ENCODE results near the gene TXN. TPM values are rescaled to one million over a fixed set of nuclear protein-coding genes. Genes with fewer than 3 reads are reported as not detected.

Gene TXN
- total RNA-seq = 174 and 309 TPM in 2 replicates

DNA sequence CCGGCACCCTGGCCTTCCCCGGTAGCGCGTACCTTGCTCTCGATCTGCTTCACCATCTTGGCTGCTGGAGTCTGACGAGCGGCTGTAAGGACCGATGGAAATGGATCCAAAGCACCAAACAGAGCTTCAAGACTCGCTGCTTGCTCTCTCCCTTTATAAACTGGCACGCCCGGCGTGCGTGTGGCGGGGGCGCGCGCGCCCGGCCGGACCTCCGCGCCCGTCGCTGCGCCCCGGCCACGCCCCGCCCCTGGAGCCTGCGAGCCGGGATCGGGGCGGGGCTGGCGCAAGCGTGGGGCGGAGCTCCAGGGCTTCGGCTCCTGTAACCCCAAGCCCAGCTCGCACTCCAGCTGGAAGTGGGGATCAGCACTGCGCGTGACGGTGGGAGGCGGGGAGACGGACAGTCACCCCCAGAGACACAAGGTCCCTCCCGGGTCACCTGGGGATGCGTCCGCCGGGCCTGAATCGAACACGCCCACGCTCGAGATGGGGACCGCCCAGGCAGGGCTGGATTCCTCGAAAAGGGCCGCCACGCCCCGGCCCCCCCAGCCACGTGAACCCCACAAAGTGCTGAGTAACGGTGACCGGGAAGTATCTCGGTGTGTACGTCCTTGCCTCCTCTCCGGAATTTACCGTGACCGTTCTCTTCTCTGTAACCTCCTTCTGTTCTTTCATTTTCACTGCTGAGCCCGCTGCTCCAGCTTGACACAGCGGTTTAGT is at the start of gene TXN:
TSS of gene TXN (minus strand) at position 128 of the 717 bp plus-strand sequence. CDS start at position 56, 72 bp downstream.

DNA sequence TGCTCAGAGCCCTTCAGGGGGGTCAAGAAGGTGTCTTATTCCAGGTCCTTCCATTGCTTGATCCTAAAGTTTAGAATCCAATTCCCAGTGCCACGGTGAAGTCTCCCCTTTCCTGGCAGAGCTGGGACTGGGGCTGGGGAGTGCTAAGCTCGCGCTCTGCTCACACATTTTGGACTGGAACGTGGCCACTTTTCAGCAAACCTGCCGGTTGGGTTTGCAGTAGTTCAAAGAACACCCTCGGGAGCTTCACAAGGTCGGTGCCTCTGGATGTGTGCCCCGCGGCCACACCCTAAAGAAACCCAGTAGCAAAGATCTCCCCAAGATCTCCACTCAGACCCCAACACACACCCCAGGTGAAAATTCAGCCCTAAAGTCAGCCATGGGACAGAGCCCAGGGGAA is 48.3 kb downstream of the TXN start, which contains the start of gene C9orf152:
TSS of gene C9orf152 (minus strand) at position 129 of the 400 bp plus-strand sequence. CDS start 580 bp downstream, outside the sequence.

Other genes with a start within 250 kb of the TXN start
- 0.13 and 0.16 TPM in 2 replicates for gene C9orf152, start 48.3 kb downstream of the TXN start, total RNA-seq
- gene TXNDC8, start 81.4 kb upstream of the TXN start, total RNA-seq = not detected in 2 replicates